ENCODE data around the gene SLC38A11. TPM values are rescaled to one million over a fixed set of nuclear protein-coding genes. Genes with fewer than 3 reads are reported as not detected.
"Not testable (repeated sequence)": the region's sequence is repeated elsewhere in the genome, so short reads cannot be mapped to it uniquely, and the experiment has no call there.

The SLC38A11 gene
- total RNA-seq, 1 experiment from 2014 or later = not detected

DNA sequence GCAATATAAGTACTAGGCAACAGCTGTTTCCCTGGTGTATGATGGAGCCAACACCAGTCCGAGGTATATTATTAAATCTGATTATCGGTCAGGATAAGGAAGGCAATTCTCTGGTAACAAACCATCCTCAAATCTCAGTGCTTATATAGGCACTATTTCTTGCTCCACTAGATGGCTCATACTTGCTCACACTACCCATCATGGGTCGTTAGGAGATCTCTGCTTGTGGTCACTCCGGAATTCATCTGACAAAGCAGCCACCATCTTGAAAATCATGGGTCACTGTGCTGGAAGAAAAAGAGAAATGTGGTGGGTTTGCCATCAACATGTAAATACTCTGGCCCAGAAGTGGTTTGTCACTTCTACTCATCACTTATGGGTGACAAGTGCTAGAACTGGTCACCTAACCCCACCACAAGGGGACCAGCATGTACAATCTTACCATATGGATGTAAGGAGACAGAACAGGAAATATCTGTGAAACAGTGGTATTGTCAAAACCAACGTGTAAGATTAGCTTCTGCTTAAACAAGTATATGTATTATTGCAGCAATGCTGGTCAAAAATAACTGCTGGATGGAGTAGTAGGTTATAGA, 21.6 kb upstream of the SLC38A11 start:
- in situ Hi-C loops (cut with HindIII; ENCODE audit: low pct_unique_long_range_greater_than_20kb, low sequenced_read_pairs) = not testable (repeated sequence)

DNA sequence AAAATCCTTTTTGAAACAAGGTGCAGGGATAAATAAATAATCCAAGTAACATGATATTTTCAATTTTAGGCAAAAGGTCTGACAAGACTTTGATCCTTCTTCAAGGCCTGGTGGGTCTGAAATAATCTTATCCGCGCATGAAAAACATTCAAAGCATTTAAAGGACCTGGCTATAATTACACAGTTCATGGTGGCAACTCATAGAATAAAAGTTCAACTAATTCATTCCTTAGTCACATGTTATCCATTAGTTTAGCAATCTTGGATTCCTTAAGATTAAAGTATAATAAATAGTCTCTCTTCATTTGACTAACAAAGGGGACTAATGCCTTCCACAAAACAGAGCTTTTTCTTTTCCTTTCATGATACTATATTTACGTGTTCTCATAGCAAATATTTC, 21.0 kb upstream of the SLC38A11 start:
- no peak for DNase-seq (ENCODE audit: low read depth, low spot score)
- in situ Hi-C loops (cut with HindIII; ENCODE audit: low pct_unique_long_range_greater_than_20kb, low sequenced_read_pairs) = no loop called here

More for the DNA sequence above, 21.6 kb upstream of the SLC38A11 start:
- peak; percentile 11 for DNase-seq (ENCODE audit: low read depth, low spot score)

DNA sequence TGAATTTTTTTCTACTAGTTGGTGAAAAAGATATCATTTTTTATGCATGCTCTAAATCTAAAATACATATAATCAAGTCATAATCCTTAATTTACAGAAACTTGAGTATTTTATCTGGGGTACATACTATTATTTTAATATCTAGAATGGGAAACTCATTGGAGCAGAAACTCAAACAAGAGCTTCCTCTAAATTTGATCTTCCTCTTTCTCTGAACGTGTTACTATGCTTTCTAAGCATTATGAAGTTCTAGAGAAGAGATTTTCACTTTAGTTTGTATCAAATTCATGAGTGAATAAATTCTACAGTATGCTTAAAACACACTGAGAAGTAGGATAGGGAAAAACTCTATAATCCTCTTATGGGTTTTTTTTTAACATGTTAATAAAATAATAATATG, 20.6 kb upstream of the SLC38A11 start:
- in situ Hi-C loops (cut with HindIII; ENCODE audit: low pct_unique_long_range_greater_than_20kb, low sequenced_read_pairs) = no loop called here
- no peak for DNase-seq (ENCODE audit: low read depth, low spot score)

DNA sequence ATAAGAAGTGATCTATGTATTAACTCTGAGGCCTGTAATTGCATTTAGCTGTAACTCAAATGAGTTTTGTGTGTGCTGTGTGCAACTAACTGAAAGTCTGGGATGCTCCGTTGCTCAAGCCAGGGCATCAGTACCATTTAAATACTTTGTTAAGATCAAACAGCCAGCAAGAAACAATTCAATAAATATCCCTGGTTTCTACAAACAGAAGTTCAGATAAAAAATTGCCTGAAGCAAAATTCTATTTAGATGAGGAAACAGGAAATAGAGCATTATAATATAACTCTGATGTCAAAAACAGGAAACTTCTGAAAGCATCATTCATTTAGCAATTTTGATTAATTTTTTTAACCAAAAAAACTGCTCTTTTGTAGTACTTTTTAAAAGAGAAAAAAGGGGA, 18.9 kb upstream of the SLC38A11 start:
- in situ Hi-C loops (cut with HindIII; ENCODE audit: low pct_unique_long_range_greater_than_20kb, low sequenced_read_pairs) = no loop called here
- DNase-seq (ENCODE audit: low read depth, low spot score) = no peak

DNA sequence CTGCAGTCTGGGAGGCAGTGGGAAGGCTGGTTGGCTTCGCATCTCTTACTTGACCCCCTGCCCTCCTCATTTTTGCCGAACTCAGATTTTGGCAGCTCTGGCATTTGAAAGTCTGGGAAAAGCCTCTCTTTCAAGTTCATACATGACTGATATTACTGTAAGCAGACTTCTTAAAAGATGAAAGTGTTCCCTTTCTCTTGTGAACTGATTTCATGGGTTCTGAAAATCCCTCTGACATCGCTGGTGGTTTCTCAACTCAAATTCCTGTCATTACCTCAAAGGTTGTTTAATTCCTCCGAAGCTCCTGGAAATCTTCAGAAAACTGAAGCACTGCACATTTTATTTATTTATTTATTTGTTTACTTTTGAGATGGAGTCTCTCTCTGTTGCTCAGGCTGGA, 16.9 kb upstream of the SLC38A11 start:
- no peak for DNase-seq (ENCODE audit: low read depth, low spot score)
- in situ Hi-C loops (cut with HindIII; ENCODE audit: low pct_unique_long_range_greater_than_20kb, low sequenced_read_pairs) = no loop called here

DNA sequence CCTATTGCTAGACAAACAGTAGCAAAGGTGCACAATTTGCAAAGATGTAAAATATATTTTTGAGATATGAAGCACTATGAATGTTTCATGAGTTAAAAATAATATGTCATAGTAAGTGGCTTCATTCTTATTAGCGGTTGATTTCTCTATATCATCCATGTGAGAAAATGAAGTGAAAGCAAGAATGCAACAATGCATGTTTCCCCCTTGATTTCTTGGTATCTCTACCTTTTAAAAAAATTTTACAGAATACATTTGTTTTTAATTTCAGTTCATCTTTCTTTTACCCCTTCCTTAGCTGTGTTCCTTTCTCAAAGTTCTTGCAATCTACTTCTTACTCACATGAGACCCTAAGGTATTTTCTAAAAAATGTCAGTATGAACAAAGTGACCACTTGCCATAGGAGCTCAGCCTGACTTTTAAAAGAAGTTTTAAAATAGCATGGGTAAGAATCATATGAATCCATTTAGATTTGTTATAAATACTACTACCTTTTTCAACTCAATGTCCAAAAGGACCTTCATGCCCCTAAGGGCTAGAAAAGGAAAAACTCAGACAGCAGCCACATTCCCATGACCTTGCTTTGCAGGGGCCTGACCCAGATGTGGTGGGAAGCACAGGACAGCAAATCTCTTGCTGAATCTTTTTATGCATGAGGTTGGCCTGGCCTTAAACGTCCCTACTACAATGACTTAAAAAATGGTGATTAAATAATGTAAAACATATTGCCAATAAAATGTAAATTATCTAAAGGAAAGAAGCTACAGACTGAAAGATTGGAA, 14.8 kb upstream of the SLC38A11 start:
- no peak for DNase-seq (ENCODE audit: low read depth, low spot score)
- in situ Hi-C loops (cut with HindIII; ENCODE audit: low pct_unique_long_range_greater_than_20kb, low sequenced_read_pairs) = no loop called here

DNA sequence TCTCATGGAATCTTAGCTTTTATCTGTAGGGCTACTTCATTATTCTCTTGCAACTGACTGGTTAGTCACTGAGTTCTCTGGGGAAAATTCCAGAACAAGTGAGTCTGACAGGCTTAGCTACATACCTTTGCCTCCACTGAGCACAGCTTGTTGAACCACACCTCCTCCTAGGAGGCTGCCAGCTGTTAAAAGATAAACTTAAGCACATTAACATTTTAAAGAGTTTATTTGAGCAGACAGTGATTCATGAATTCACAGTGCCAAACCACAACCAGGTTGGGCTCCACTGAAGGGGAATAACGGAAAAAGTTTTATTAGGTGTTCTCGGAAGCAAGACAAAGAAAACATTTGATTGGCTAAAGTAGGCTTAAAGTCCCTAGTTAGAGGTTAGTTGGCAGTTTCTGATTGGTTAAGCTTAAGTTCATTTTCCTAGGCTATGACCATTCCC, 12.5 kb upstream of the SLC38A11 start:
- in situ Hi-C loops (cut with HindIII; ENCODE audit: low pct_unique_long_range_greater_than_20kb, low sequenced_read_pairs) = no loop called here
- DNase-seq (ENCODE audit: low read depth, low spot score) = no peak

DNA sequence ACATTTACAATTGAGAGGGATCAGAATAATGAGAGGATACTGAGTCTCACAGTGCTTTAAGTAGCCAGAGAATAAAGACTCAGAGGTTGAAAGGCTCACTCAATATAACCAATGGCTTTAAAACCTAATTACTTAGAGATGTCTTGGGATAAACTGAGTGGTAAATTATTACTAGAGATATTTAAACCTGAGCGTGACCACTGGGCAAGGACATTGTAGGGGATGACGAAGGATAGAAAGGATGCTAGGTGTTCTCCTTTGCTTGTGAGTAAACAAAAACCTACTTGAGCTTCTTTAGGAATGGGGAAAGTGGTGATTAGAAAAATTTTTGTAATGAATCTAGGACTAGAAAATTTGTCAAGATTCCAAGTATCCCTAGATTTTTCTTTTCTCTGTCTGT, 12.0 kb upstream of the SLC38A11 start:
- in situ Hi-C loops (cut with HindIII; ENCODE audit: low pct_unique_long_range_greater_than_20kb, low sequenced_read_pairs) = no loop called here
- no peak for DNase-seq (ENCODE audit: low read depth, low spot score)

DNA sequence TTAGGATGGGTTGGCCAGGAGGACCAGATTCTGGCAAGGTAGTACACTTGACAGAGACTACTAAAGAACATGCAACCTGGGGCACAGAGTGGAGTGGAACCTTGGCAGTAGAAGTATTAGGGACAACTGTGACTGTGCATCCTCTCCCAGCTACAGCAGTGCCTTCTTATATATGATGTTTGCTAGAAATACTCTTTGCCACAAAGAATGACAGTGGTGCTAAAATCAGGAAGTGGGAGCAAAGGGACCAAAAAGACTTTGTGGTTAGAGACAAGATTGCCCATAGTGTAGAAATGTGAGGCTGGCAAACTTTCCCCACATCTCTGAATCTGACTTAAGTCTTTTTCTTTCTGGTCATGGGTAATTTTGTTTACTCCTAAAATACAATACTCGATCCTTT, 9.4 kb upstream of the SLC38A11 start:
- in situ Hi-C loops (cut with HindIII; ENCODE audit: low pct_unique_long_range_greater_than_20kb, low sequenced_read_pairs) = no loop called here
- DNase-seq (ENCODE audit: low read depth, low spot score) = no peak

DNA sequence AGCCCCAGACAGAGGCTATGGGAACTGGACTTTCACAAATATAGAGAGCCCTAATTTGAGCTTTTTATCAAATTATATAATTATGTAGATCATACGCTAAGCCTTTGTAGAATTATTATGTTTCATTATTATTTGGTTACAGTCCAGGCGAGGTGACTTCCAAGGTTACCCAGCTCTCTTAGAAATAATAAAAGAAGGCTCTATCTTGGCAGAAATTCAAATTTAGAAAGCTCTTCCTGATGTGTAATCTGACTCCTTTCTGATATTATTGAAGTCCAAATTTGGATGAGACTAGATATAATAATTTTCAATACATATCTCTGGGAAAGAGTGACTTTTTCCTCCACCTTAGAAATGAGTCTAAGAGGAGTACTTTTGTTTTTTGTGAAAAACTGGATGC, 4.8 kb upstream of the SLC38A11 start:
- in situ Hi-C loops (cut with HindIII; ENCODE audit: low pct_unique_long_range_greater_than_20kb, low sequenced_read_pairs) = no loop called here
- DNase-seq (ENCODE audit: low read depth, low spot score) = no peak

DNA sequence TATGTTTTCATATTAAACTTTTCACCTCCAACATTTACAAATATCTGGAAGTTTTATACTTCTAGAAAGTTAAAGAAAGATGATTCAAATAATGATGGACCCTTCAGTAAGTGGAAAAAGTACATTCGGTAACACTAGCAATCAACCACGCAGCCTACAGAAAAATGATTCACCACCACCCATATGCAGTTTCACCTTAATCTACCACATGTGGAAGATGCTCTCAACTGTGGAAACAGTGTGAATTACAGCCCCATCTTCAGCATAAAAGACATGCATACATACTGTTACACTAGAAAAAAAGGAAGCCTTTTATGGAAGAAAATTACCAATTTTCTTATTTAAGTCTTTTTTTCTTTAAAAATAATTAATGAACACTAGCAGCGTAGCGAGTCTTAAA, 1.1 kb downstream of the SLC38A11 start:
- in situ Hi-C loops (cut with HindIII; ENCODE audit: low pct_unique_long_range_greater_than_20kb, low sequenced_read_pairs) = no loop called here
- no peak for DNase-seq (ENCODE audit: low read depth, low spot score)

DNA sequence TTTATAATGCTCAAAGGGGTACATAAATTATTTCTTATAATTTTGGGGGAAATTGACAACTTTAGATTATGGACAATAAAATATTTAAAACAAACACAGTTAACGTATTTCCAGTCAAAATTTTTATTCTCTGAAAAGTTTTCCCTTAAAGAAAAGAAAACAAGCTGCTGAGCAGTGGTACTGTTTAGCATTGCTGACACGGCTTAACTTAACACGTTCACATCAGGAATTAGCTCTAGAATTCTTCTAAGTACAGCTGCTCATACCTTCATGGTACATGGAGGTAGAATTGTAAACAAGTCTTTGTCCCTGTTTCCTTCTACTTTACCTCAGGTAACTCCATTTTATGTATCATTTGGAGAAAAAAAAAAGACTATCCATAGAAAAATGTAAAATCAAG, 2.0 kb downstream of the SLC38A11 start:
- in situ Hi-C loops (cut with HindIII; ENCODE audit: low pct_unique_long_range_greater_than_20kb, low sequenced_read_pairs) = no loop called here
- DNase-seq (ENCODE audit: low read depth, low spot score) = no peak

DNA sequence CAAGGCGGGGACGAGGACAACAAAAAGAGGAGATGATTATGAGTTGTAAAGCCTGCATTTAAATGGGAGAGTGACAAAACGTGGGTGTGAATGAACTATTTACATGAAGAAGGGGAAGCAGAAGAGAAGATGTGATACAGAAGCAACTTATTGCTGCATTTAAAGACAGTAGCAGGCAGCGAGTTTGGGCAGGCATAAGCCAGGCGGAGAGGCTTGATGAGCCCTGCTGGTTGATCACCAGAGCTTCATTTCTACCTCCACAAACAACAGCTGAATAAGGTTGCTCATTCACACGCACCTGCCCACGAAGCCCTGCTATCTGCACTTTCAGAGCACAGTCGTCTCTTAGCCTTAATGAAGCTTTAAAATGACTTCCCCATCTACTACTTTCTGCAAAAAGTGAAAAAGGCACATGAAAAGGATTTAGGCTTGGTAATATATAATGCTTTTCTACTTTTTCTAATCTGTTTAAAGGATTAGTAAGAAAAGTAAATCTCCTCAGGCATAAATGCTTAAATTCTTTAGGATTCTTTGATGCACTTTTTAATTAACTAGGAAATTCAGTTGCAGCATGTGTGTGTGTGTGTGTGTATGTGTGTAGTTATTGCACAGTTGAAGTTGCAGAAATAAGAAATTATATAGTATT, 3.1 kb downstream of the SLC38A11 start:
- in situ Hi-C loops (cut with HindIII; ENCODE audit: low pct_unique_long_range_greater_than_20kb, low sequenced_read_pairs) = no loop called here
- DNase-seq (ENCODE audit: low read depth, low spot score) = no peak

DNA sequence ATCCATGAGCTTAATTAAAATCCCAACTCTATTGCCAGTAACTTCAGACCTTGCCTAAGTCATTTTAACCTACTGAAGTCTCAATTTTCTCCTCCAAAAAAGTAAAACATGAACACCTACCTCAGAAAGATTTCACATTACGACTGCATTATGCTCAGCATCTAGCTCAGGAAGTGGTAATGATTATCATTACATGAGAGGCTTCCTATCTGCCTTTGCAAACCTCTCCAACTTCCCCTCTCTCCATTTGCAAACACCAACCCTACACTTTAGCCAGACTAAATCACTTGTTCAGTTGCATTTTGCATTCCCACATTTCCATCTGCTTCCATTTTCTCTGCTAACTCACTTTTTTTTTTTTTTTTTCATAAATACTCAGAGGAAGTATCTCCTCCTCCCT, 6.8 kb downstream of the SLC38A11 start:
- in situ Hi-C loops (cut with HindIII; ENCODE audit: low pct_unique_long_range_greater_than_20kb, low sequenced_read_pairs) = no loop called here
- DNase-seq (ENCODE audit: low read depth, low spot score) = no peak

DNA sequence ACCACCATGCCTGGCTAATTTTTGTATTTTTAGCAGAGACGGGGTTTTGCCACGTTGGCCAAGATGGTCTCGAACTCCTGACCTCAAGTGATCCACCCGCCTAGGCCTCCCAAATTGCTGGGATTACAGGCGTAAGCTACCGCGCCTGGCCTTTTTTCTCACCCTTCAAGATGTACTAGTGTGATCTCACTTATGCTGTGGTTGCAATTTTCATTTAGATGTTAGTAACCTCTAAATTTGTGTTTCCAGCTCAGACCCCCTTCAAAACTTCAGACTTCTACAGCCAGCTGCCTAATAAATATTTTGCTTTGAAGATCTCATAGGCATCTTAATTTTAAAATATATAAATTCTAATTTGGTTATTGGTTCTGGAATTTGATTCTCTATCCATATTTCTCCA, 8.0 kb downstream of the SLC38A11 start:
- in situ Hi-C loops (cut with HindIII; ENCODE audit: low pct_unique_long_range_greater_than_20kb, low sequenced_read_pairs) = no loop called here
- DNase-seq (ENCODE audit: low read depth, low spot score) = no peak

DNA sequence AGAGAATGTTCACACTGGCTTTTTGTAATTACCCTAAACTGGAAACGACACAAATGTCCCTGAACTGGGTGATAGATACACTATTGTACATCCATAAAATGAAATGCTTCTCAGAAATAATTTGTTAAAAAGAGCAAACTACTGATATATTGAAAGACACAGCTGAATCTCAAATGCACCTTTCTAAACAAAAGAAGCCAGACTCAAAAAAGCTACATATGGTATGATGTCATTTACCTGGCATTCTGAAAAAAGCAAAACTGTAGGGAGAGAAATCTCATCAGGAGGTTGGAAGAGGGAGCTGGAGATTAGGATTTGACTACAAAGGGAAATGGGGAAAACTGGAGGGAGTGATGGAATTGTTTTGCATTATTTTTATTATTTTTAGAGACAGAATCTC, 12.0 kb downstream of the SLC38A11 start:
- in situ Hi-C loops (cut with HindIII; ENCODE audit: low pct_unique_long_range_greater_than_20kb, low sequenced_read_pairs) = no loop called here
- no peak for DNase-seq (ENCODE audit: low read depth, low spot score)

DNA sequence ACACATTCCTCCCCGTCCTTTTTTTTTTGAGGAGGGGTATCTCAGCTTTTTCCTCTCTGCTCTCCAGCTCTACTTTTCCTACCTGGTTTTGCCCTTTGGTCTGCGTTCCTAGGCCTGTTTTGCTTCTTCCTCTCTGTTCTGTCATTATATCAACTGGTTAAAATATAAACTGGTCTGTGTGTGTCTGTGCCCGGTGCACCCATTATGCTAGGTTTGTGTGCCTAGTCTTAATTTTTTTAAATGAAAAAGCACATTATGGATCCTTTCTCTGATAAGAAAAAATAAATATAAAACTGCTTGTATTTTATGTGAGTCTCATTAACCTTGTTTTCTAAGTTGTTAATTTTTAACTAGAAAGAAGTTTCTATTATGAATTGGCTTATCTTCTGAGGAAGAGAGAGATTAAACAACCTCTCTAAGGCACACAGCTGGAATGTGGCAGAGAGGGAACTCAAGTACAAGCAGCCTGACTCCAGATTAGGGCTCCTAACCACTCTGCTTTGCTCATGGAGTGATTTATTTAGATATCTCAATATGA, 17.4 kb downstream of the SLC38A11 start:
- in situ Hi-C loops (cut with HindIII; ENCODE audit: low pct_unique_long_range_greater_than_20kb, low sequenced_read_pairs) = no loop called here
- no peak for DNase-seq (ENCODE audit: low read depth, low spot score)

DNA sequence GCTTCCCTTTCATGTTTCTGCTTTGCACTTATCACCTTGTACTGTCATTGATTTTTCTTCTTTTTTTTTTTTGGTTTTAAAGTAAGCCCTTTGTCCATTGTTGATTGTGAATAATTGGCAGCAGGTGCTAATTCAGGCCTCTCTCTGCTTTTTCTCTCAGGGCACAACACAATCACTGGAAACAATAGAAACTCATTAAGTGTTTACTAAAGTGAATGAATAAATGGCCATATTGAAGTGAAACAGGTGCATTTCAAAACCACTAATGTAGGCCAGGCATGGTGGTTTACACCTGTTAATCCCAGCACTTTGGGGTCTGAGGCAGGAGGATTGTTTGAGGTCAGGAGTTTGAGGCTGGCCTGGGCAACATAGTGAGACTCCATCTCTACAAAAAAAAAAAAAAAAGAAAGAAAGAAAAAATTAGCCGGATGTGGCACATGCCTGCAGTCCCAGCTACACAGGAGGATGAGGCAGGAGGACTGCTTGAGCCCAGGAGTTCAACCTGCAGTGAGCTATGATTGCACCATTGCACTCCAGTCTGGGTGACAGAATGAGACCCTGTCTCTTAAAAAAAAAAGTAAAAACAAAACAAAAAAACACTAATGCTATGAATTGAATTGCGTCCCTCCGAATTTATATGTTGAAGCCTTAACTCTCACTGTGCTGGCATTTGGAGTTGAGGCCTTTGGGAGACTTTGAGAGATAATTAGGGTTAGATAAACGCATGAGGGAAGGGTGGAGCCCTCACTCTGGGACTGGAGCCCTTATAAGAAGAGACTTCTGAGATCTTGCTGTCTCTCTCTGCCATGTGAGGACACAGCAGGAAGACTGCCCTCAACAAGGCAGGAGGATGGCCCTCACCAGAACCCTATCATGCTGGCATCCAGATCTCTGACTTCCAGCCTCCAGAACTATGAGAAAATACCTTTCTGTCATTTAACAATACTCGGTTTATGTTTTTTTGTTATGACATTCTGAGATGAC, 19.9 kb downstream of the SLC38A11 start:
- DNase-seq (ENCODE audit: low read depth, low spot score) = no peak
- in situ Hi-C loops (cut with HindIII; ENCODE audit: low pct_unique_long_range_greater_than_20kb, low sequenced_read_pairs) = no loop called here

All from SK-MEL-5 (cell line).